Measurements from ENCODE around the gene RXRG. TPM values are rescaled to one million over a fixed set of nuclear protein-coding genes. Genes with fewer than 3 reads are reported as not detected.

The RXRG gene
- total and polyA plus RNA-seq, 10 donors = 0.12 to 0.98 (median 0.41) TPM; not detected in 4

DNA sequence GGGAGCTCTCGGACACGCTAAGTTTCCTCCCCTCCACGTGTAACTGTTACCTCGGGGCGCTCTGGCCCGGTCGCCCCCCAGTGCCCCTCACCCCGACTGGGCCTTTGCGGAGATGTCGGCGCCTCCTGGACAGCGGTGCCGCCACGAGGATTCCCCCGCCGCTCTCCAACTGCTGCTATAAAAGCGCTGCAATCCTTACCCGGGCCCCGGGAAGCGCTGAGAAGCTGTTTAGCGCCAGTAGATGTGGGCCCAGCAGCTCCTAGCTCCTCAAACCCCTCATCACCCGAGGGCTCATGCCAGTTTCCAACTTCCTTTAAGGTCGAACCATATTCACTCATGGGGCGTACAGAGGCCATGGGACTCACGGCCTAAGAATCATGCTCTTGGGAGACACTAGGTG is 88.0 kb downstream of the RXRG start:
- DNase-seq = no peak
- TF ChIP-seq, protein P1, sequence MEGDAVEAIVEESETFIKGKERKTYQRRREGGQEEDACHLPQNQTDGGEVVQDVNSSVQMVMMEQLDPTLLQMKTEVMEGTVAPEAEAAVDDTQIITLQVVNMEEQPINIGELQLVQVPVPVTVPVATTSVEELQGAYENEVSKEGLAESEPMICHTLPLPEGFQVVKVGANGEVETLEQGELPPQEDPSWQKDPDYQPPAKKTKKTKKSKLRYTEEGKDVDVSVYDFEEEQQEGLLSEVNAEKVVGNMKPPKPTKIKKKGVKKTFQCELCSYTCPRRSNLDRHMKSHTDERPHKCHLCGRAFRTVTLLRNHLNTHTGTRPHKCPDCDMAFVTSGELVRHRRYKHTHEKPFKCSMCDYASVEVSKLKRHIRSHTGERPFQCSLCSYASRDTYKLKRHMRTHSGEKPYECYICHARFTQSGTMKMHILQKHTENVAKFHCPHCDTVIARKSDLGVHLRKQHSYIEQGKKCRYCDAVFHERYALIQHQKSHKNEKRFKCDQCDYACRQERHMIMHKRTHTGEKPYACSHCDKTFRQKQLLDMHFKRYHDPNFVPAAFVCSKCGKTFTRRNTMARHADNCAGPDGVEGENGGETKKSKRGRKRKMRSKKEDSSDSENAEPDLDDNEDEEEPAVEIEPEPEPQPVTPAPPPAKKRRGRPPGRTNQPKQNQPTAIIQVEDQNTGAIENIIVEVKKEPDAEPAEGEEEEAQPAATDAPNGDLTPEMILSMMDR (IDR thresholded peaks at IDR 0.05 in 8 of 11, conservative IDR thresholded peaks at IDR 0.05 in 3 of 11) = no peak
- no peak for TF ChIP-seq POLR2A (IDR thresholded peaks at IDR 0.05)
- TF ChIP-seq POLR2AphosphoS5 (IDR thresholded peaks at IDR 0.05) = no peak
- Histone ChIP-seq H3K4me1 (peaks cover 4 to 51% (median 40%) of the 10 kb centered on the region in 6 donors), H3K36me3 (no peaks in the 10 kb centered on the region), H3K9me3 (no peaks in the 10 kb centered on the region), H3K27ac (no peak overlapping the region), H3K4me3 (peak overlapping the region in 1 of 8 donors; percentile 15), H3K27me3 (replicated peaks in 1 of 7) (peaks cover 12 to 100% (median 67%) of the 10 kb centered on the region in 7 donors)
- intact Hi-C loops (cut with DNase I; ENCODE audit: low total_unique reads) = no loop called here
- WGBS, 5 donors = 8 to 21% (median 11%) methylated on average over 14 to 25 of the region's 25 CpGs

DNA sequence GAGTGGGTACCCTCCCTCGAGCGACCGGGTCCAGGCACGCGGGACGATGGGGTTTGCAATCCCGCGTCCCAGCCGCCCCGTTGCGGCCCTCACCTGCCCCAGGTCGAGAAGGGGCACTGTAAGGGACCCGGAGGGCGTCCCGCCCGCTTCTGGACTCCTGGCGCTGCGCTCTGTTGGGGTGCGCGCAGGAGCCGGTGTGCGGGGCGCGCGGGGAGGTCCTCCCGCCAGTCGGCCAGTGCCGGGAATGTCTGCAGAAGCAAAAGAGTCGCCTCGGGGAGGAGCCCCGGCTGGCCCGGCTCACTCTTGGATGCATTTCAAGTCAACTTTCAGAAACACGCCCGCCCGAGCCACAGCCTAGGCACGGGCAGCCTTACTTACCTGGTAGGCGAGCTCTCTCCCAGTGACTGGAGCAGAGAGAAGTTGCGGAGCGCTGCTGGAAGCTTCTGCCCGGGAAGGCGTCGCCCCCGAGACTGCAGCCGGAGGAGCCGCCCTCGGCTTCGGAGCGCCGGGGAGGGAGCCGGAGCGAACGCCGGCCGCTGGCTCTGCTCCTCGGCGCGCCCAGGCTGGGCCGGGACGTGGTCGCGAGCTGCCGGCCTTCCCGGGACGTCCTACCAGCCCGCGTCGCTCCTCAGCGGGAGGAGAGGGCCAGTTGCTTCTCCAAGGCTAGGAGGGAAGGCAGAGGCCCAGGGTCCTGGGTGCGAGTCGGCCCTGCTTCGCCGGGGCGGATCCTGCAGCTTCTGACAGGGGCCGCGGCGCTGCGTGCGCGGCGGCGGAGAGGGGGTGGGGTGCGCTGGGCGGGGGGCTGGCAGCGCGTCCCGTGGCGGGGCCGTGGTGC is 88.7 kb downstream of the RXRG start, which contains the start of gene LMX1A:
TSS of gene LMX1A (minus strand) at position 739 of the 835 bp plus-strand sequence. CDS start 1,156 bp downstream, outside the sequence.
- H3K9me3 ChIP-seq = no peaks in the 10 kb centered on the region
- TF ChIP-seq POLR2A (IDR thresholded peaks at IDR 0.05) = no peak
- TF ChIP-seq, protein P1 (IDR thresholded peaks at IDR 0.05 in 8 of 11, conservative IDR thresholded peaks at IDR 0.05 in 3 of 11) = no peak
- TF ChIP-seq POLR2AphosphoS5 (IDR thresholded peaks at IDR 0.05) = no peak
- H3K27ac ChIP-seq = no peak within 1 kb of the TSS
- H3K27me3 ChIP-seq (replicated peaks in 1 of 7) = peaks cover 12 to 100% (median 71%) of the 10 kb centered on the region in 7 donors
- H3K4me3 ChIP-seq = peak within 1 kb of the TSS in 7 of 8 donors; percentile 11 to 53 (median 19)
- H3K4me1 ChIP-seq = peaks cover 4 to 53% (median 40%) of the 10 kb centered on the region in 6 donors
- no peaks in the 10 kb centered on the region for H3K36me3 ChIP-seq
- WGBS, 5 donors = 2 to 5% (median 4%) methylated on average over 7 to 88 of the region's 88 CpGs
- no peak for DNase-seq
- intact Hi-C loops (cut with DNase I; ENCODE audit: low total_unique reads) = no loop called here

DNA sequence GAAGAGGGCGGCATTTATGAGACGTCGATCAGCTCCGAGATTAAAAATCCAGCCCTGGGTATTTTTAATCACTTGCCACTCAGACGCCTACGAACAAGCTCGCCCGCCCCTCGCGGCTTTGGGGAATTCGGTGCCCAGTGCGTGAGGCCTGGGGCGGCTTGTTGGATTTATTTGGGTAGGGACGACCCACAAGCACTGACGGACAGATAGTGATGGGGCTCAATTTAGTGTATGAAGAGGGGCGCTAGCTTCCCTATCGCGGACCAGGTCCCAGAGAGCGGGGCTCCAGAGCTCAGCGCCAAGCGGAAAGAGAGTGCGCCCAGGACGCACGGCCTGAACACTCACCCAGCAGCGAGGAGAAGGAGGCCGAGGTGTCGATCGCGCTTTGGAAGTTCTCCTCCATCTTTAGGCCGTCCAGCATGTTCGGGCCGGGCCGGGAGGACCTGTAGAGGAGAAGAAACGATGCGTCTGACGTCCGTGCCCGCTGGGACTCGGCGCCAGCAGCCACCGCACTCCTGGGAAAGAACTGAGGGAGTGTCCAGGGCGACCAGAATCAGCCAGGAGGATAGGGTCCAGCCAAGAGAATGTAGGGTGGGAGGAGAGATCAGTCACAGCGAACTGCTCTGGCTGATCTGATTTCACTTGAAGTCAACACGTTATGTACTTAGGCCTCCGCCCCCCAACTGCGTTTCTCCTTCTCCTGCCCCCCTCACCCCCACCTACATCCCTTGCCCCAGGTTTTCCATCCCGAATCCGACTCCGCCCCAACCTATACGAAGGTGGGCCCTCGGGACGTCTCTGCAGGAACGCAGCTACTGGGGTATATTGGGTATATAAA is 89.6 kb downstream of the RXRG start:
- DNase-seq = no peak

More for the DNA sequence above, 89.6 kb downstream of the RXRG start:
- peak overlapping the region in 3 of 8 donors; percentile 15 to 53 (median 33) for H3K4me3 ChIP-seq
- H3K36me3 ChIP-seq = no peaks in the 10 kb centered on the region
- H3K27ac ChIP-seq = no peak overlapping the region
- peaks cover 12 to 100% (median 72%) of the 10 kb centered on the region in 7 donors for H3K27me3 ChIP-seq (replicated peaks in 1 of 7)
- H3K9me3 ChIP-seq = no peaks in the 10 kb centered on the region
- TF ChIP-seq POLR2AphosphoS5 (IDR thresholded peaks at IDR 0.05) (no peak), POLR2A (IDR thresholded peaks at IDR 0.05) (no peak)
- TF ChIP-seq, protein P1 (IDR thresholded peaks at IDR 0.05 in 8 of 11, conservative IDR thresholded peaks at IDR 0.05 in 3 of 11) = no peak
- intact Hi-C loops (cut with DNase I; ENCODE audit: low total_unique reads) = no loop called here
- 3 to 8% (median 6%) methylated on average over 47 to 53 of the region's 53 CpGs for WGBS, 5 donors
- H3K4me1 ChIP-seq = peaks cover 4 to 53% (median 40%) of the 10 kb centered on the region in 6 donors

All from spleen (tissue), 11 donors.